Calu3 (cell line): ENCODE data around the gene RTP3. TPM values are rescaled to one million over a fixed set of nuclear protein-coding genes. Genes with fewer than 3 reads are reported as not detected.
A peak's percentile ranks its signal among the peaks of the same experiment; 100 is the strongest.

Experiments used
- Bru-seq: library from RNA; stranded (reverse); fragments of 400-500 nt; gene quantifications from one replicate; lab custom pipeline; 2021; lab: Mats Ljungman, UMichigan
- BruChase-seq, 2 experiments: library from RNA; stranded (reverse); fragments of 400-500 nt; gene quantifications; one replicate each; lab custom pipeline; 2021; lab: Mats Ljungman, UMichigan
- BruUV-seq: library from RNA; stranded (reverse); fragments of 400-500 nt; replicated peaks from 2 replicates; lab custom pipeline; 2021; lab: Mats Ljungman, UMichigan
- CTCF ChIA-PET: fragments of 300-600 bp; sonication (Branson Sonifier 250); formaldehyde crosslinking; loops from one replicate; lab custom pipeline; 2022; ENCODE audit warnings: antibody characterized with exemption; lab: Charles Lee
- DNase-seq: peaks from one replicate; pipeline ENCODE4 v3.0.0; 2022
- H3K27ac Mint-ChIP-seq: one replicate; pipeline ENCODE4 v1.8.0; 2022; ENCODE audit warnings: mixed read lengths; ENCODE audit not compliant: unreplicated experiment
- H3K27me3 Mint-ChIP-seq: one replicate; pipeline ENCODE4 v1.8.0; 2022; ENCODE audit warnings: mixed read lengths; ENCODE audit not compliant: unreplicated experiment
- H3K36me3 Mint-ChIP-seq: one replicate; pipeline ENCODE4 v1.8.0; 2022; ENCODE audit warnings: mild to moderate bottlenecking, moderate library complexity, mixed read lengths; ENCODE audit not compliant: insufficient read depth, unreplicated experiment
- H3K4me1 Mint-ChIP-seq: one replicate; pipeline ENCODE4 v1.8.0; 2022; ENCODE audit warnings: mild to moderate bottlenecking, low read depth, mixed read lengths; ENCODE audit not compliant: unreplicated experiment
- H3K4me3 Mint-ChIP-seq: one replicate; pipeline ENCODE4 v1.8.0; 2022; ENCODE audit warnings: mild to moderate bottlenecking, low read depth, moderate library complexity, mixed read lengths; ENCODE audit not compliant: unreplicated experiment
- H3K9me3 Mint-ChIP-seq: one replicate; pipeline ENCODE4 v1.8.0; 2022; ENCODE audit warnings: low read depth, mixed read lengths; ENCODE audit not compliant: unreplicated experiment
- intact Hi-C: fragments of 100-400 bp; cut with micrococcal nuclease; formaldehyde crosslinking; loops from one replicate; pipeline ENCODE4 v1.10.0; 2022; ENCODE audit not compliant: unreplicated experiment
- long read RNA-seq: library from polyadenylated mRNA; stranded (forward); transcript quantifications from one replicate; pipeline ENCODE4 v2.0.0, GENCODE V29; 2022
- total RNA-seq: library from RNA; stranded (reverse); gene quantifications from 2 replicates; pipeline ENCODE4 v1.2.3, GENCODE V29; 2022
- TF ChIP-seq, protein P1 (sequence below): fragments of 200-600 bp; IDR thresholded peaks from one replicate; pipeline ENCODE4 v1.8.0; 2022; ENCODE audit warnings: antibody characterized with exemption; ENCODE audit not compliant: unreplicated experiment

The RTP3 gene
- total RNA-seq (not detected in 2 replicates), Bru-seq, nascent RNA (not detected), BruChase-seq, experiment 1, labeled RNA remaining after a 6-hour chase (not detected), BruChase-seq, experiment 2, labeled RNA remaining after a 2-hour chase (not detected)
- long read RNA-seq: 0 reads

DNA sequence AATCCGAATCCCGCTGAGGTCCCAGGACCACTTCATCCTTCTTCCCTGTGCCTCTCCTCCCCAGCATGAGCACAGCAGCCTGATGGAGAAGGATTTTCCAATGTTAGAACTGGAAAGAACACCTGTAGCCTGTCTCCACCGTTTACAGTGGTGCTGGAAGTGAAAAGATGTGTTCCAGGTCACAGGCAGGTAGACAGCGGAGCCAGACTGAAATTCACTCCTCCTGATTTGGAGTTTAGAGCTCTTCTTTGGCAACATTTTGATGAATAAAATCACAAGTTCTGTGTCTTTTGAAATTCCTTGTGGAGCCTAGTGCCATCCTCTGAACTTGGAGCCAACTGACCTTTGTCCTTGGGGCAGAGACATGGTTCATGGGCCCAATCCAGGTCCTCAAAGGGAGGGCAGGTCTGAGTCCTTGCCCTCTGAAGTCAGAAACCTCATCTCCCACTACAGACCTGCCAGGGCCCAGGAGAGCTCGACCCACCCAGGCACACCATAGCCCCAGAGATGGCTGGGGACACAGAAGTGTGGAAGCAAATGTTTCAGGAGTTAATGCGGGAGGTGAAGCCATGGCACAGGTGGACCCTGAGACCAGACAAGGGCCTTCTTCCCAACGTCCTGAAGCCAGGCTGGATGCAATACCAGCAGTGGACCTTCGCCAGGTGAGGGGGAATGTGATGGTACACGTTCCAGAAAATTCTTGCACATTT lies at the start of gene RTP3:
Gene RTP3, plus strand, starts transcription at position 421 of the 710 bp plus-strand sequence. Its CDS starts 87 bp downstream, at position 508.
- Mint-ChIP-seq H3K9me3 (no peaks in the 10 kb centered on the region), H3K27ac (no peak within 1 kb of the TSS), H3K36me3 (no peaks in the 10 kb centered on the region), H3K27me3 (peaks cover 11% of the 10 kb centered on the region), H3K4me3 (no peak within 1 kb of the TSS), H3K4me1 (no peaks in the 10 kb centered on the region)
- intact Hi-C loops: loop anchor here (2.0 kb wide), 1 partner anchor 61 kb away; no protein-coding TSS in a partner anchor
- no peak for DNase-seq
- CTCF ChIA-PET: interaction anchor here (0.6 kb wide), 1 partner anchor 15 kb away, joined by 4 read pairs; no protein-coding TSS in a partner anchor
- no TSS peak for BruUV-seq
- TF ChIP-seq, protein P1, sequence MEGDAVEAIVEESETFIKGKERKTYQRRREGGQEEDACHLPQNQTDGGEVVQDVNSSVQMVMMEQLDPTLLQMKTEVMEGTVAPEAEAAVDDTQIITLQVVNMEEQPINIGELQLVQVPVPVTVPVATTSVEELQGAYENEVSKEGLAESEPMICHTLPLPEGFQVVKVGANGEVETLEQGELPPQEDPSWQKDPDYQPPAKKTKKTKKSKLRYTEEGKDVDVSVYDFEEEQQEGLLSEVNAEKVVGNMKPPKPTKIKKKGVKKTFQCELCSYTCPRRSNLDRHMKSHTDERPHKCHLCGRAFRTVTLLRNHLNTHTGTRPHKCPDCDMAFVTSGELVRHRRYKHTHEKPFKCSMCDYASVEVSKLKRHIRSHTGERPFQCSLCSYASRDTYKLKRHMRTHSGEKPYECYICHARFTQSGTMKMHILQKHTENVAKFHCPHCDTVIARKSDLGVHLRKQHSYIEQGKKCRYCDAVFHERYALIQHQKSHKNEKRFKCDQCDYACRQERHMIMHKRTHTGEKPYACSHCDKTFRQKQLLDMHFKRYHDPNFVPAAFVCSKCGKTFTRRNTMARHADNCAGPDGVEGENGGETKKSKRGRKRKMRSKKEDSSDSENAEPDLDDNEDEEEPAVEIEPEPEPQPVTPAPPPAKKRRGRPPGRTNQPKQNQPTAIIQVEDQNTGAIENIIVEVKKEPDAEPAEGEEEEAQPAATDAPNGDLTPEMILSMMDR: no peak

DNA sequence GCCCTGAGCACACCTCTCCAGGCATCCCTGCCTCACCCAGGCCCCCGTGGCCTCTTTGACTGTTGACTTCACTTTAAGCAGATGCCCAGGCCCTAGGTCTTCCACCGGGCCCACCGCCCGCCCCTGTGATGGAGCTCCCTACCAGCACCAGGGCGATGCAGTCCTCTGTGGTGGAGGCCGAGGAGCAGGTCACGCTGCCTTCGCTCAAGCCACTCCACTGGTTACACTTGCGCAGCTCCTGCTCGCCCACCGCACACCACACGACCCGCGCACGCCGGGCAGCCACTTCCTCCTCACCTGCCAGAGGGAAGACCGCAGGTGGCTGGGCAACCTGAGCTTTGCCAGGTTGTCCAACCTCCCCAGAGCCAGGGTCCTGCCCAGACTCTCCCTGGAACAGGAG lies 49.1 kb upstream of the RTP3 start:
- TF ChIP-seq, protein P1: no peak
- H3K4me1 Mint-ChIP-seq: no peaks in the 10 kb centered on the region
- CTCF ChIA-PET: no interaction called here
- peaks cover 64% of the 10 kb centered on the region for H3K27me3 Mint-ChIP-seq
- no peak for DNase-seq
- no peaks in the 10 kb centered on the region for H3K9me3 Mint-ChIP-seq
- H3K36me3 Mint-ChIP-seq: no peaks in the 10 kb centered on the region
- intact Hi-C loops: no loop called here
- BruUV-seq: no TSS peak
- no peak overlapping the region for H3K27ac Mint-ChIP-seq
- H3K4me3 Mint-ChIP-seq: no peak overlapping the region

DNA sequence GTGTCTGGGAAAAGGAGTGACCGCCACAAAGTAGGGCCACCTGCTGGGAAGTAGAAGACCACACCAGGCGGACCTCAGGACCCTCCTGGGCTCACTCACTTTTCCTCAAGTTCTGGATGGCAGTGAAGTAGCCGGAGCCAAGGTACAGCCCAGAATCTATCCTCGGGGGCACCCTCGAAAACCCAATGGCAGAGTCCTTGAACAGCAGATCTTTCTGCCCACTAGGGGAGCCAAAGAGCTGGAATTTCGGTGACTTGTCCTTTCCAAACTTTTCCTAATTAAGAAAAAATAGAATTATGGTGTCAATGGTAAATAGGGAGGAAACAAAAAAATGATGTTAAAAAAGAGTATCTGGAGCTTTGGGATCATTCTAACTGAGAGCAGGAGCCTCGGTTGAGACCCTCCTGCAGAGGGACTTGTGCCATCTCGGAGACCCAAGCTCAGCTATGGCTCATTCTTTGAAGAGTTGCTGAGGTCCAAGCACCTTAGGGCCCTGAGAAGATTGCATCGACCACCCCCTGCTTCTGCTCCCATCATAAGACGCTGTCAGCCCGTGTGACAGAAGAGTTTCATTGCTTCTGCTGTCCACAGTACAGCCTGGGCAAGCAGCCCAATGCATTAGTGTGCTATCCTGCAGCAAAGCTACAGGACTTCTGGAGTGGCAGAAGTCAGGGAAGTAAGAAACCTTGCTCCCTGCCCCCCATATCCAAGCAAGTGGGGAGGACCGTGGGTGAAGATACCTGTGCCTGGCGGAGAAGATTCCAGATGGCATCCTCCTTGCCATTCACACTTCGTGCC lies 47.8 kb upstream of the RTP3 start:
- H3K27ac Mint-ChIP-seq: no peak overlapping the region
- intact Hi-C loops: loop anchor here (1.0 kb wide), 1 partner anchor 24 kb away; no protein-coding TSS in a partner anchor
- no peaks in the 10 kb centered on the region for H3K4me1 Mint-ChIP-seq
- peaks cover 77% of the 10 kb centered on the region for H3K27me3 Mint-ChIP-seq
- H3K36me3 Mint-ChIP-seq: no peaks in the 10 kb centered on the region
- TF ChIP-seq, protein P1: no peak
- no peak overlapping the region for H3K4me3 Mint-ChIP-seq
- peak; percentile 35 for DNase-seq
- BruUV-seq: no TSS peak
- CTCF ChIA-PET: interaction anchor here (0.7 to 1.3 kb wide), 4 partner anchors 12 to 180 kb away, joined by 3 to 5 read pairs (median 4); no protein-coding TSS in a partner anchor
- no peaks in the 10 kb centered on the region for H3K9me3 Mint-ChIP-seq

- peaks cover 70% of the 10 kb centered on the region for H3K27me3 Mint-ChIP-seq
- H3K4me3 Mint-ChIP-seq: no peak overlapping the region
- DNase-seq: no peak
- H3K9me3 Mint-ChIP-seq: no peaks in the 10 kb centered on the region
- no TSS peak for BruUV-seq
- no peak overlapping the region for H3K27ac Mint-ChIP-seq
- TF ChIP-seq, protein P1: no peak
- CTCF ChIA-PET: no interaction called here
- H3K4me1 Mint-ChIP-seq: no peaks in the 10 kb centered on the region
- intact Hi-C loops: no loop called here
- H3K36me3 Mint-ChIP-seq: no peaks in the 10 kb centered on the region
These were observed 44.1 kb upstream of the RTP3 start for GRCh38 chr3:46453526-46454208.
